ENCODE results near the gene ATXN10. TPM values are rescaled to one million over a fixed set of nuclear protein-coding genes. Genes with fewer than 3 reads are reported as not detected.
A peak's percentile ranks its signal among the peaks of the same experiment; 100 is the strongest.

ATXN10 gene
- polyA plus RNA-seq, 3 donors: 60.1 to 106 (median 92.4) TPM

- TF ChIP-seq, protein P1, sequence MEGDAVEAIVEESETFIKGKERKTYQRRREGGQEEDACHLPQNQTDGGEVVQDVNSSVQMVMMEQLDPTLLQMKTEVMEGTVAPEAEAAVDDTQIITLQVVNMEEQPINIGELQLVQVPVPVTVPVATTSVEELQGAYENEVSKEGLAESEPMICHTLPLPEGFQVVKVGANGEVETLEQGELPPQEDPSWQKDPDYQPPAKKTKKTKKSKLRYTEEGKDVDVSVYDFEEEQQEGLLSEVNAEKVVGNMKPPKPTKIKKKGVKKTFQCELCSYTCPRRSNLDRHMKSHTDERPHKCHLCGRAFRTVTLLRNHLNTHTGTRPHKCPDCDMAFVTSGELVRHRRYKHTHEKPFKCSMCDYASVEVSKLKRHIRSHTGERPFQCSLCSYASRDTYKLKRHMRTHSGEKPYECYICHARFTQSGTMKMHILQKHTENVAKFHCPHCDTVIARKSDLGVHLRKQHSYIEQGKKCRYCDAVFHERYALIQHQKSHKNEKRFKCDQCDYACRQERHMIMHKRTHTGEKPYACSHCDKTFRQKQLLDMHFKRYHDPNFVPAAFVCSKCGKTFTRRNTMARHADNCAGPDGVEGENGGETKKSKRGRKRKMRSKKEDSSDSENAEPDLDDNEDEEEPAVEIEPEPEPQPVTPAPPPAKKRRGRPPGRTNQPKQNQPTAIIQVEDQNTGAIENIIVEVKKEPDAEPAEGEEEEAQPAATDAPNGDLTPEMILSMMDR (IDR thresholded peaks at IDR 0.05): no peak
- H3K4me3 ChIP-seq (replicated peaks in 1 of 3; ENCODE audit: low read depth in 2 of 3, low read length in 3 of 3): no peak overlapping the region
- DNase-seq: peak; percentile 47 to 67 (median 65)
- peaks cover 8 to 9% of the 10 kb centered on the region in 2 donors for H3K27me3 ChIP-seq (ENCODE audit: control insufficient read depth in 2 of 2, insufficient read depth in 2 of 2, low read length in 2 of 2)
- Mint-ChIP-seq H3K9me3 (no peaks in the 10 kb centered on the region), H3K27ac (no peak overlapping the region), H3K4me1 (peaks cover 1% of the 10 kb centered on the region), H3K36me3 (peaks cover 6 to 12% of the 10 kb centered on the region in 2 donors), H3K4me3 (no peak overlapping the region), H3K27me3 (ENCODE audit: low read depth in 3 of 3) (peaks cover 0 to 2% (median 0%) of the 10 kb centered on the region in 3 donors)
- peaks cover 36 to 38% of the 10 kb centered on the region in 2 donors for H3K4me1 ChIP-seq (ENCODE audit: control insufficient read depth in 1 of 2, insufficient read depth in 2 of 2, low read length in 2 of 2)
- peaks cover 97% of the 10 kb centered on the region for H4K20me1 ChIP-seq (ENCODE audit: insufficient read depth, low read length)
- peaks cover 72% of the 10 kb centered on the region for H3K79me2 ChIP-seq (ENCODE audit: insufficient read depth, low read length)
- peak overlapping the region in 1 of 2 donors; percentile 37 for H3K27ac ChIP-seq (ENCODE audit: low read depth in 1 of 2, low read length in 2 of 2)
- no peak overlapping the region for H3K4me2 ChIP-seq (replicated peaks; ENCODE audit: extremely low read depth, low read length, poor library complexity, severe bottlenecking)
- 10% methylated on average over 6 of the region's 6 CpGs for WGBS (ENCODE audit: insufficient coverage)
- H3K9me3 ChIP-seq (replicated peaks in 1 of 2; ENCODE audit: control insufficient read depth in 1 of 2, insufficient read depth in 1 of 2, low read length in 2 of 2): no peaks in the 10 kb centered on the region
- H3K36me3 ChIP-seq (replicated peaks in 1 of 2; ENCODE audit: control insufficient read depth in 1 of 2, insufficient read depth in 2 of 2, low read length in 2 of 2): no peaks in the 10 kb centered on the region
- intact Hi-C loops (cut with micrococcal nuclease): no loop called here
- H2AFZ ChIP-seq (ENCODE audit: insufficient read depth, low read depth, low read length, poor library complexity, severe bottlenecking): no peak overlapping the region
- H3K9ac ChIP-seq (ENCODE audit: insufficient read depth, low read length, poor library complexity, severe bottlenecking): no peak overlapping the region
Measured at GRCh38 chr22:45683248-45683647, 11.6 kb downstream of the ATXN10 start.

DNA sequence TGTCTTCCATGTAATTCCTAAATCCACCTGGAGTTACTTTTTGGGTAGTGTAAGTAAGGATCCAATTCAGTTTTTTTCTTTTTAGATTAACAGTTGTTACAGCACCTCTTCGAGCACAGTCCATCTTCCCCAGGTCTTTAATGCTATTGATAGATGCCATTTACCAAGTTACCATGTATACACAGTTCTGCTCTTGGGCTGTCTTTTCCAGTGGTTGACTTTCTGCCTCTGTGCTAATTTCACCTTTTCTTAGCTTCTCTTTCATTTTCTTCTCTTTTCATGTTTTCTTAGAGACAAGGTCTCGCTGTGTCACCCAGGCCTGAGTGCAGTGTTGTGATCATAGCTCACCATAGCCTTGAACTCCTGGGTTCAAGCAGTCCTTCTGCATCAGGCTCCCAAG, 12.0 kb downstream of the ATXN10 start:
- peaks cover 0 to 2% (median 0%) of the 10 kb centered on the region in 3 donors for H3K27me3 Mint-ChIP-seq (ENCODE audit: low read depth in 3 of 3)
- H3K9me3 Mint-ChIP-seq: no peaks in the 10 kb centered on the region
- Histone ChIP-seq H2AFZ (ENCODE audit: insufficient read depth, low read depth, low read length, poor library complexity, severe bottlenecking) (no peak overlapping the region), H3K36me3 (replicated peaks in 1 of 2; ENCODE audit: control insufficient read depth in 1 of 2, insufficient read depth in 2 of 2, low read length in 2 of 2) (no peaks in the 10 kb centered on the region), H3K79me2 (ENCODE audit: insufficient read depth, low read length) (peaks cover 71% of the 10 kb centered on the region), H3K4me2 (replicated peaks; ENCODE audit: extremely low read depth, low read length, poor library complexity, severe bottlenecking) (peak overlapping the region; percentile 26), H3K4me3 (replicated peaks in 1 of 3; ENCODE audit: low read depth in 2 of 3, low read length in 3 of 3) (no peak overlapping the region), H3K9me3 (replicated peaks in 1 of 2; ENCODE audit: control insufficient read depth in 1 of 2, insufficient read depth in 1 of 2, low read length in 2 of 2) (no peaks in the 10 kb centered on the region), H3K9ac (ENCODE audit: insufficient read depth, low read length, poor library complexity, severe bottlenecking) (no peak overlapping the region), H3K27me3 (ENCODE audit: control insufficient read depth in 2 of 2, insufficient read depth in 2 of 2, low read length in 2 of 2) (peaks cover 8 to 9% of the 10 kb centered on the region in 2 donors), H3K27ac (ENCODE audit: low read depth in 1 of 2, low read length in 2 of 2) (peak overlapping the region in 1 of 2 donors; percentile 12), H3K4me1 (ENCODE audit: control insufficient read depth in 1 of 2, insufficient read depth in 2 of 2, low read length in 2 of 2) (peaks cover 36 to 38% of the 10 kb centered on the region in 2 donors), H4K20me1 (ENCODE audit: insufficient read depth, low read length) (peaks cover 97% of the 10 kb centered on the region)
- H3K4me1 Mint-ChIP-seq: peaks cover 5% of the 10 kb centered on the region
- H3K36me3 Mint-ChIP-seq: peaks cover 6 to 12% of the 10 kb centered on the region in 2 donors
- no peak overlapping the region for H3K4me3 Mint-ChIP-seq
- TF ChIP-seq, protein P1 (IDR thresholded peaks at IDR 0.05): no peak
- no peak for DNase-seq
- WGBS (ENCODE audit: insufficient coverage): 93% methylated on average over 2 of the region's 2 CpGs
- intact Hi-C loops (cut with micrococcal nuclease): no loop called here
- H3K27ac Mint-ChIP-seq: no peak overlapping the region

Data from CD14-positive monocyte (primary cell).